GM19193 (cell line): ENCODE measurements around the gene UBE2U.

Experiments
- POLR2A ChIP-seq: IDR thresholded peaks from 4 replicates; pipeline ENCODE4 v1.6.1; 2011; ENCODE audit not compliant: insufficient read depth, insufficient read length; ENCODE audit errors: extremely low read depth

UBE2U gene

GRCh38 chr1:64296459-64296858 lies 93.0 kb downstream of the UBE2U start:
- TF ChIP-seq POLR2A = no peak

DNA sequence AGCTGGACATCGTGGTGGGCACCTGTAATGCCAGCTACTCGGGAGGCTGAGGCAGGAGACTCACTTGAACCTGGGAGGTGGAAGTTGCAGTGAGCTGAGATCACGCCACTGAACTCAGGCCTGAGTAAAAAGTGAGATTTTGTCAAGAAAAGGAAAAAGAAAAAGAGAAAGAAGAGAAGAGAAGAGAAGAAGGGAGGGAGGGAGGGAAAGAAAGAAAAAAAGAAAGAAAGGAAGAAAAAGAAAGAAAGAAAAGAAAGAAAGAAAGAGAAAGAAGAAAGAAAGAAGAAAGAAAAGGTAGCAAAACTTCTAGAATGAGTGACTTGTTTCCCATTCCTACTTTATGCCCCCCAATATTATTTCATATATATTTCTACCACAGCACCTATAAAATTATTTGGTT lies 98.8 kb downstream of the UBE2U start:
- no peak for TF ChIP-seq POLR2A

DNA sequence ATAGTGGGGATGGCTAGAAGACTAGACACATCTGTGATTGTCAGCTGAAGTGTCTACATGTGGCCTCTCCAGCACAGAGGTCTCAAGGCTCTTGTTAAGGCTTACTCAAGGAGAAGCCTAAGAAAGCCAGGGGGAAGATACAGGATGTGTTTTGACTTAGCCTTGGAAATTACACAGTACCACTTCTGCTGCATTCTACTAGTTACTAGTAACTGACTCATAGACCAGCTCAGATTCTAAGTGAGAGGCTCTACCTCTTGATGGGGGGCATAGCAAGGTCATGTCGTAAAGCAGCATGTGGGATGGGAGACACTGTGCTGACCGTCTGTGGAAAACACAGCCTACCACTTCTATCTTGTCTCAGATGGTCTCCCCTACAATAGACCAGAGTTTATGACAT lies 99.5 kb downstream of the UBE2U start:
- no peak for TF ChIP-seq POLR2A

DNA sequence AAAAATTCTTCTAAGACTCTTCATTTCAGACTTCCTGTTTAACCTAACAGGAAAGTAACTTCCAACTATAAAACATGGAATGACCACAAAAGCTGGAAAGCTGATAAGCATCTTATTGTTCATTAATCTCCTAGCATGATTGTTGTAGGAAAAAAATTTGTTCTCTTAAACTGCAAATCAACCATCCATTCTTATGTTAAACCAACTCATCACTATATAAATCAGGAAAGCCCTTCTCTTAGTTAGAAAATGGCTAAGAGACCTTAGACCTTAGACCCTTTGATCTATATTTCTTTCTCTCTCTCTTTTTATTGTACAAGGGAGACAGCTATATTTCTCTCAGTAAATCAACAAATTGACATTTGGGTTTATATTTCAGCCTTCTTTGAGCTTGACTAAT lies 101.4 kb downstream of the UBE2U start:
- no peak for TF ChIP-seq POLR2A

DNA sequence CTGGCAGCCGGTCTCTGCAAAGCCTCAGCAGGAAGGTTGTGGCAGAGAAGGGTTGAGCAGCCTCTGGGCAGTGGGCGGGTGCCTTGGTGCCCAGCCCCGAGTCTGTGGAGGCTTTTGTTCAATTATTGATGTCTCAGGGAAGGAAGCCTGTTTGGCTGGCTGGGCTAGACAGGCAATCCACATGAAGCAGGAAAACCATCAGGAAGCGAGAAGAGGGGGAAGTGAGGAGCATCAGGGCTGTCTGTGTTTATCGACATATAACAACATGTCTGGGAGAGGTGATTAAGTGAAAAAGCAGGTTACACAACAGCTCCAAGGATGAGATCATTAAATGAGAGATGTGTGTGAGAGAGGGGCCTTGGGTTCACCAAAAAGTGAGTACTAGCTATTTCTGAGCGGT lies 105.4 kb downstream of the UBE2U start:
- no peak for TF ChIP-seq POLR2A

- no peak for TF ChIP-seq POLR2A
Measured at GRCh38 chr1:64309431-64309831, 106.0 kb downstream of the UBE2U start.

DNA sequence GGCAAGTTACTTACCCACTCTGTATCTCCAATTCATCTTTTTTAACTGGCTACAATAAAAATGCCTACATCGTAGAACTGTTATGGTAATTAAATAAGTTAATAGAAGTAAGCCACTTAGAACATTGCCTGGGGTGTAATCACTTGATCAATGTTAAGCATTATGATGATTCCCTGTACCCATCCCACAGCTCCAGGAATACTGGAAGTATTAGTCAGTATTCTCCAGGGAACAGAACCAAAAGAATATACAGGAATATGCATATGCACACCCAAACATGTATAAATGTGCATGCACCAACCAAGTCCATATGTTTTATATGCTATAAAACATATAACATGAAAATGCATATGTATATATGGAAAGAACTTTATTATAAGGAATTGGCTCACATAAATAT lies 107.3 kb downstream of the UBE2U start:
- TF ChIP-seq POLR2A = no peak

GRCh38 chr1:64312431-64312830 lies 109.0 kb downstream of the UBE2U start:
- TF ChIP-seq POLR2A = no peak

- no peak for TF ChIP-seq POLR2A
Measured at GRCh38 chr1:64315402-64315801, 112.0 kb downstream of the UBE2U start.
